NCI-H2081 treated with DMSO at 0.1 percent for 48 hours (cell line): Measurements from ENCODE around the gene SPDYE4.
"Not testable (repeated sequence)": the region's sequence is repeated elsewhere in the genome, so short reads cannot be mapped to it uniquely, and the experiment has no call there.

Experiments
- DNase-seq: peaks from one replicate; lab custom pipeline; 2025; lab: John Stamatoyannopoulos, UW

Gene SPDYE4

GRCh38 chr17:8758137-8758596 lies at the start of gene SPDYE4:
SPDYE4 (minus strand) TSS chr17:8758546; CDS start chr17:8758382, 164 bp downstream.
- DNase-seq, result no peak

DNA sequence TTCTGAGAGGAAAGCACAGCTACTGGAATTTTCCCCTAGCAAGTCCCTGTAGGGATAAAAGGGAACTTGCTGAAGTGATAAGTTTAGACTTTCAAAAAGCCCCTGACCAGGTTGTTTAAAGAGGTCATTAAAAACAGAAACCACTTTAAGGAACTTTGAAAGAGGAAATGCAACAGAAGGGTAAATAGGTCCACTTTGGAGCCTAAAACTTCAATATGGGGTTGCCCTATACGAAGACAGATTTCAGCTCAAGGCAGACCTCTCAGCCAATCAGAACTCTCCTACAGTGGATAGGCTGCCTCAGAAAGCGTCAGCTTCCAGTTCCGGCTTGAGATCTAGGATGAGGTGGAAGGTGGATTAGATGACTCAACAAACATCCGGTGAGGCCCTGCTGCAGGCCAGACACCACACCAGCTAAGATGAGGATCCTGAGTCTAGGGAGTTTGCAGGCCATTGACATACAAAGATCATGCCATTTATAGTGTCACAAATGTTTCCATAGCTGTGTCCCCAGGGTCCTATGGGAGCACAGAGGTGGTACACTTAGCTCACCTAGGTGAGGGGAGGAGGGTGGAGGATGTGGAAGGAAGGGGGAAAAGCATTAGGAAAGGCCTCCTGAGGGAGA lies 48.7 kb upstream of the SPDYE4 start:
- no peak for DNase-seq

DNA sequence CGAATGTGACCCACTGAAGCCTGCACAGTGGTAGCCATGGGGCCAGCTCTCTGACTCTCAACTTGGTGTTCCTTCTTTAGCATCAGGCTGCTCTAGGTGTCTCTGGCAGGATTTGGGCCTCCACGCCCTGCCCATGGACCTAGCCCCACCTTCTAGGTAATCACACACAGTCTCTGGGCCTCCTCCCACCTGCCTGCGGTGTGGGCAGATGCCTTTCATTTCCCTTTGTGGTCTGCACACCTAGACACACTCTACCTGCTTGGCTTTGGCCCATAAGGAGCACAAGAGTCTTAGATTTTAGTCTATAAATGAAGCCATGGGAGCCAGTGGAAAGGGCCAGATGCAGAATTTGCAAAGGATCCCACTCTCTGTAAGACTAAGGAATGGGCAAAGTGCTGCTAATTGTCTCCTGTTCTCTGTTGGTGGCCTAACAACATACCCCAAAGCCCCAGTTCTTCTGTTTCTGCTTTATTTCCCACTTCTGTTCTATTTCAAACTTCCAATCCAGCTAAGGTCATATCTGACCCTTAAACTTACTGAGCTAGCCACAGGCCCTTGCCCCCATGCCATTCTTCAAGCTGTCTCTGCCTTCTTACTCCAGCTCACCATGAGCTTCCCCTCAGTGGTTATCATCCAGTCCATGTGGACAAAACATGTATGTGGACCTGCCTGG lies 48.0 kb upstream of the SPDYE4 start:
- no peak for DNase-seq

DNA sequence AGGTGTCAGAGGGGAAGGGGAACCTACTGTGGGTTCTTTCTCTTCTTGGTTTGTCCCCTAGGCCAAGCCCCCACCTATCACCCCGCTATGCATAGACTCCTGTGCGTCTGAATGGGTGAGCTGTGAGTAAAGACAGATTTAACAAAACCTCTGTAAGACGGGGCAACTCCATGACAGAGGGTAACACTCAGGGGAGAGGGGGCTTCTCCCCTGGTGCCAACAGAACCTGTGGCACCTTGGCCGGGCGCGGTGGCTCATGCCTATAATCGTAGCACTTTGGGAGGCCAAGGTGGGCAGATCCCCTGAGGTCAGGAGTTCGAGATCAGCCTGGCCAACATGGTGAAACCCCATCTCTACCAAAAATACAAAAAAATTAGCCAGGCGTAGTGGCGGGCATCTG lies 47.0 kb upstream of the SPDYE4 start:
- not testable (repeated sequence) for DNase-seq

DNA sequence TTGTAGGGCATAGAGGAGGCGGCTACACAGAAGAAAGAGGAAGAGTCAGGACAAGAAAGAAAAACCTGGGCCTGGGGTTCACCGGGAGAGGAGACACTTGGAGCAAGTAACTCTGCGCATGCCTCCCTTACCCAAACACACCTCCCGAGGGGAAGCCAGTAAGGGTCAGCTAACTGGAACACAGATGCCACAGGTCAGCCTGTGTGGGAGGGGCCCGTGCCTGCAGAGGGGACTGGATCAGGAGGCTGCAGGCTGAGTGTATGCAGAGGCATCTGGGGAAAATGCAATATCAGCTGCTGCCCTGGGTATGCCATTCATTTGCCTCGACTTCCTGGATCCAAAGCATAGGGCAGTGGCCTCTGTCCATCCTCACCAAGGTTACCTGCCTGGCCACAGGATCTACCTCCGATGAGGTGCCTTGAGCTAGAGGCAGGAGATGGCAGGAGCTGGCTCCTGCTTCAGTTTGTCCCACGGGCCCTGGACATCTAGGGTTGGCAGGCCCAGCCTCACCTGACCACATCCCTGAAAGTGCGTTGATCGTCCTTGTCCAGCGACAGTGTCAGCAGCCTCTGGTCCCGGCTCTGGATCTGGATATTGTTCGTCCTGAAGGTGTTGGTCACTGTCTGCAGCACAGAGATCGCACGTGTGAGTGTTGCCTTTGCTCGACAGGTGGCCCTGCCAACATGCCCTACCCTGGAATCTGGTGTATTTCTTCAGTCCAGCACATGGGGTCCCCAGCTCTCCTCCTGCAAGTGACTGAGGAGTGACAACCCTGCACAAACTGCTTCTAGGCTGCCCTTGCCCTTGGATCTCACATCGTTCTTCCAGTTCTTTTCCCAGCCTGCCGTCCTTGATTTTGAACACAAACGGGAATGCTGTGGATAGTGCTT lies 45.4 kb upstream of the SPDYE4 start:
- DNase-seq, result no peak

DNA sequence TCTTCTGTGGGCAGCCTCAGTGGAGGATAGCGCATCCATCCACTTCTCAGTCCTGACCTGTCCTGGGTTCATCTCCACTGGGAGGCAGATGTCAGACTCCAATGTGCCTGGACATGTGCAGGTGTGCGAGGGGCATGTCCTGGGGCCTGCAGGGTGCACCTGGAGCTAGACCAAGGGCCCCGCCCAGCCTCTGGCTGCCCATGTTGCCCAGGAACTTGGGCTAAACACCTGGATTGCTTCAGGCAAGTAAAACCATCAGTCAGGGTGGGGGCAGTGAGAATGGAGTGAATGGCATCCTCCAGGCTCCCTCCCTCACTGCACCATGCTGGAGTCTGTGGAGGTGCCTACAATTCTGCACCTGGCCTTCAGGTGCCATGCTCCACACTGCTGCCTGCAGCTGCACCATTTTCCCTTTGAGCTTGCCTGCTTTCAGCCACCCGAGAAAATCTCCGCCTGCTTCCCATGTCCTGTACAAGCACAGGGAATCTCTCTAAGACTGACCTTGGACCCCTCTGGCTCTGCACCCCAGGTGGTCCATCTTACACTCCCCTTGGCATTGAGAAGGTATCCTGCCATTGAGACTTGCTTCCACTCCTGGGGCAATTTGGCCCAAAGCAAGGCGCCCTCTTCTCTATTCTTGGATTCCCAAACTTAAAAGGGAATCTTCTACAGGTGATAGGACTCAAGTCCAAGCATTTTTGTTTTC lies 42.9 kb upstream of the SPDYE4 start:
- no peak for DNase-seq

DNA sequence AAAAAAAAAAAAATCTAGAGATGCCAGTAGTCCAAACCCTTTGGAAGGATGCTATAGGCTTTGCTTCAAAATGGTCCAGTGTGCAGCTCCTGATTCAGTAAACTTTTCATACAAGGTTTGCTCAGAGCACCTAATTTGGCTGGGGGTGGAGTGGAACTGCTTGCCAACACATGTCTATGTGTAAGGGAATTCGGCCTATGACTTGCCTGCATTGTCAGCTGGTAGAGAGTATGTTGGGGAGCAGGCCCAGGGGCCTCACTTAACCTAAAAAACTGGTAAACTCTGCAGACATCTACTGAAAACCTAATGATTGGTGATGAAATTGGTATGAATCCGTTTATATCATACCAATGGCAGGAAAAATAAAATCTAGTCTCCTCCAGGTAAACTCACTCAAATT lies 42.3 kb upstream of the SPDYE4 start:
- no peak for DNase-seq

GRCh38 chr17:8799570-8800212 lies 41.3 kb upstream of the SPDYE4 start:
- DNase-seq, result no peak

GRCh38 chr17:8798846-8799569 lies 40.7 kb upstream of the SPDYE4 start, which contains the start of gene MFSD6L:
MFSD6L (minus strand) TSS chr17:8799365; CDS start chr17:8799120, 245 bp downstream.
- no peak for DNase-seq

DNA sequence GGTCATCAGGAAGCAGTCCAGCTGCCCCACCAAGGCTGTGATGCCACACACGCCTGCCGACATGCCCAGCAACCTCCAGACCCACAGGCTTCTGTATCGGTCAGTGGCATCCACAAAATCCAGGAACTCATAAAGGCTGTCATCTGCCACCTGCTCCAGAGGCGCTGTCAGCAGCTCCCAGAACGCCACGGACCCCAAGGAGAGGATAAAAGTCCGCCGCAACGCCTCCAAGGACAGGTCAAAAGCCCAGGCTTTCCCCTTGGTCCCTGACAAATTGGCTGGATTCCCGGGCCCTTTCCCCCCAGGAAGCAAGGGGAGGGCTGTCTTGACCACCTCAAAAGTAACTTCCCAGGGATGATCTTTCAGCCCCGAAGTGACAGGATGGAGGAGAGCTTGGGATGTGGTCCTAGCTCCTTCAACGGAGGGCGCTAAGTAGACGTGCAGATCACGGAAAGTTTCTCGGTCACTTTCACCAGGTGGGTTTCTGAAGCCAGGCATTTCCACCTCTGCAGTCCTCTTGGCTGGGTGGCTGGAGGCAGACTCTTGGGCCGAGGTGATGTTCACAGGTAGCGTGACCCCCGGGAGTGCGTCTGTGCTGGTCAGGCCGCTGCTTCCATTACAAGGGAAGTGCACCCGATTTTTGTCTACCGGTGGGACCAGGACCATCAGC lies 40.0 kb upstream of the SPDYE4 start:
- no peak for DNase-seq

GRCh38 chr17:8797621-8798175 lies 39.4 kb upstream of the SPDYE4 start:
- no peak for DNase-seq

GRCh38 chr17:8794636-8795035 lies 36.3 kb upstream of the SPDYE4 start:
- no peak for DNase-seq

GRCh38 chr17:8793649-8794048 lies 35.3 kb upstream of the SPDYE4 start:
- no peak for DNase-seq

DNA sequence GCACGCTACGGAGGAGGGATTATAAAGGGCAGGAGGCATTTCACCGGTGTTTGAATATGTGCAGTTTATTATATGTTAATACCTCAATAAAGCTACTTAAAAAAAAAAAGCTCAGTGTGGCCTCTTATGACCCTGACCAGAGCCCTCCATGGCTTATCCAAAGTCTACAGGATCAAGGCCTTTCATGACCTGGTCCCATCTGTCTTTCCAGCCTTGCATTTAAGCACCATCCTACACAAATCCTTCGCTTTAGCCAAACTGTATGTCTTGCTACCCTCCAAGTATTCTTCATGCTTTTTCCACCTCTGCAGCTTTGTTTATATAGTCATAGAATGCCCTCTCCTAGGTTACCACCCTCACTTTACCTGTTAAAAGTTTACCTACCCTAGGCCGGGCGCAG lies 34.3 kb upstream of the SPDYE4 start:
- no peak for DNase-seq

GRCh38 chr17:8791910-8792270 lies 33.5 kb upstream of the SPDYE4 start:
- DNase-seq, result no peak

DNA sequence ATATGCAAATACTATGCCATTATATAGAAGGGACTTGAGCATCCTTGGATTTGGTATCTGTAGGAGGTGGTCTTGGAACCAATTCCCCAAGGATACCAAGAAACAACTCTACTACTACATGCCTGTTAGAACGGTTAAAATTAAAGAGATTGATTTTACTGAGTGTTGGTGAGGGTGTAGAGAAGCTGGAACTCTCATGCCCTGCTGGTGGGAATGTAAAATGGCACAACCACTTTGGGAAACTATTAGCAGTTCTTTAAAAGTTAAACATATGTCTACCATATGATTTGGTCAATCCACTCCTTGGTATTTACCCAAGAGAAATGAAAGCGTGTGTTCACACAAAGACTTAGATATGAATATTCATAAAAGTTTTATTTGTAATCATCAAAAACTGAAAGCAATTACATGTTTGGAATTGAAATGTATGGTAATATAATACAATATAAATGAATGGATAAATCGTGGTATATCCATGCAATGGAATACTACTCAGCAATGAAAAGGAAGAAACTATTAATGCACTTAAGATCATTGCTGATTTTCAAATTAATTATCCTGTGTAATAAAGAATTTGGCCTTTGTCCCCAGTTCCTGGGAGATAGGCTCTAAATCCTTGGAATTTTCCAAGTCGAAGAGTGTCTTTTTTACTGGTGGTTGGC lies 33.0 kb upstream of the SPDYE4 start:
- no peak for DNase-seq

DNA sequence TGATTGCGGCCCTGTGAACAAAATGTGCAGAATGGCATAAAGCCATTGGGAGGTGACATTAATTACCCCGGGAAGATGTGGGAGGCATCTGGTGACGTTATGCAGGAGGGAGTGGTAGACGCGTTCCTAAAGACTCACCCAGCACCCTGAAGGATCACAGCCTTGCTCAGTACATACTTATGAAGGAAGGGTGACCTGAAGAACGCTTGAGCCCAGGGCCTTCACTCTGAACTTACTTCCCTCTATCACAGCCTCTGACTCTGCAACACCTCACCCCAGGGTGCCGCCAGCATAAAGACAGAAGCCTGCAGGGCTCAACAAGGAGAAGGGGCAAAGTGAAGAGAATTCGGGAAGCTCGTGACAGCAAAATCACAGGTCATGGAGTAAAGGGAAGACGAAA lies 31.4 kb upstream of the SPDYE4 start:
- no peak for DNase-seq

DNA sequence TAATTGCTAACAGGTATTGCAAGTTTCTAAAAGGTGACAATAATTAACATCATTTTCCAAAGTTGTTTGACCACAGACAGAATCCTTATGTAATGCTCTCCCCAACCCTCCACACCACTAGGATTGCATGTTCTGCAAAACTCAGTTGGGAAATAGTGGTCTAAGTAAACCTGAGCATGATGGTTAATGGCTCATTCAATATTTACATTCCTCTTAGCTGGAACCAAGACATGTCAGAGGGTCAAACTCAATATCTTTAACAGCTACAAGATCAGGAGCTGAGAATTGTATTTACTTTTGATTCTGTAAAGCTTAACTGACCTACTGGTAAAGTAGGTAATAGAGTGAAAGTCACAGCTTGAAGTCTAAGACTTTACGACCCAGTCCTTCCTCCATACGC lies 30.7 kb upstream of the SPDYE4 start:
- DNase-seq, result no peak
